ENCODE data around the gene SCYL1.

DNA sequence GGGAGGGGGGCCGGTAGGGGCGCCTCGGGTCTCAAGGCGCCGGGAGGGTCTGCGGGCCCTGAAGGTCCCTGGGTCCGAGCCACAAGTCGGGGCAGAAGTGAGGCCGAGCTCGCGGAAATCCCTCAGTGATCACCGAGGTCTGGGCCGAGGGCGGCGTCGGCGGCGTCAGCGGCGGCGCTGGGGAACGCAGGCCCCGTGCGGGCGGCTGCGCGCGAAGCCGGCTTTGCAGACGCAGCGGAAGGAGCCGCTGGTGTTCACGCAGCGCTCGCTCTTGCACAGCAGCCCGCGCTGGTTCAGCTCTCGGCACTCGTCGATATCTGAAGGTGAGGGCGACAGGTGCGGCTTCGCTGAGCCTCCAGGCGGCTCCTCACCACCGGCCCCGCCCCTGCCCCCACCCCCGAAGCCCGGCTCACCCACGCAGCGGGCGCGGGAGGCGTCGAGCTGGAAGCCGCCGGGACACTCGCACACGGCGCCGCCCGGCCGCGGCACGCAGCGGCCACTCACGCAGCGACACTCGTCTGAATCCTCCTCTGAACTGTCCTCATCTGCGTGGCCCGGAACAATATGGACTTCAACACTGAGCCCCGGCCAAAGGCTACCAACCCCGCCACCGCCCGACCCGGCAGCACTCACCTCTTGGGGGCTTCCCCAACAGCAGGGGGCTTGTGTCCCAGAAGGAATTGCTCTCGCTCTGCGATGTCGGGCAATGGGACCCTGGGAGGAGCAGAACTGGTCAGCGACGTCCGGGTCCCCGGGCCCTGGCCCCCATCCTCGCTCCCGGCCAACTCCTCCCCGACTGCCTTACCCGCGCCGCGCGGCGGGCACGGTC, 14.2 kb downstream of the SCYL1 start:
- TF ChIP-seq, protein P1, sequence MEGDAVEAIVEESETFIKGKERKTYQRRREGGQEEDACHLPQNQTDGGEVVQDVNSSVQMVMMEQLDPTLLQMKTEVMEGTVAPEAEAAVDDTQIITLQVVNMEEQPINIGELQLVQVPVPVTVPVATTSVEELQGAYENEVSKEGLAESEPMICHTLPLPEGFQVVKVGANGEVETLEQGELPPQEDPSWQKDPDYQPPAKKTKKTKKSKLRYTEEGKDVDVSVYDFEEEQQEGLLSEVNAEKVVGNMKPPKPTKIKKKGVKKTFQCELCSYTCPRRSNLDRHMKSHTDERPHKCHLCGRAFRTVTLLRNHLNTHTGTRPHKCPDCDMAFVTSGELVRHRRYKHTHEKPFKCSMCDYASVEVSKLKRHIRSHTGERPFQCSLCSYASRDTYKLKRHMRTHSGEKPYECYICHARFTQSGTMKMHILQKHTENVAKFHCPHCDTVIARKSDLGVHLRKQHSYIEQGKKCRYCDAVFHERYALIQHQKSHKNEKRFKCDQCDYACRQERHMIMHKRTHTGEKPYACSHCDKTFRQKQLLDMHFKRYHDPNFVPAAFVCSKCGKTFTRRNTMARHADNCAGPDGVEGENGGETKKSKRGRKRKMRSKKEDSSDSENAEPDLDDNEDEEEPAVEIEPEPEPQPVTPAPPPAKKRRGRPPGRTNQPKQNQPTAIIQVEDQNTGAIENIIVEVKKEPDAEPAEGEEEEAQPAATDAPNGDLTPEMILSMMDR (IDR thresholded peaks at IDR 0.05): peak in 1 of 3 experiments; percentile 10
- no peak for TF ChIP-seq POLR2A (IDR thresholded peaks at IDR 0.05)
